Osteocyte (in vitro differentiated cells): ENCODE measurements around the gene XIRP1. TPM values are rescaled to one million over a fixed set of nuclear protein-coding genes. Genes with fewer than 3 reads are reported as not detected.

Experiments
- DNase-seq: peaks from one replicate; pipeline ENCODE4 v3.0.0; 2021; ENCODE audit warnings: mixed read lengths; ENCODE audit not compliant: unreplicated experiment; ENCODE audit errors: extremely low spot score
- H3K27ac Mint-ChIP-seq: one replicate; pipeline ENCODE4 v1.8.0; 2021; ENCODE audit warnings: mild to moderate bottlenecking, mixed read lengths; ENCODE audit not compliant: unreplicated experiment
- H3K27me3 Mint-ChIP-seq: one replicate; pipeline ENCODE4 v1.8.0; 2021; ENCODE audit warnings: mixed read lengths; ENCODE audit not compliant: unreplicated experiment
- H3K36me3 Mint-ChIP-seq: one replicate; pipeline ENCODE4 v1.8.0; 2021; ENCODE audit warnings: mixed read lengths; ENCODE audit not compliant: unreplicated experiment
- H3K4me1 Mint-ChIP-seq: one replicate; pipeline ENCODE4 v1.8.0; 2021; ENCODE audit warnings: mixed read lengths; ENCODE audit not compliant: unreplicated experiment
- H3K4me3 Mint-ChIP-seq: one replicate; pipeline ENCODE4 v1.8.0; 2021; ENCODE audit warnings: mild to moderate bottlenecking, moderate library complexity, mixed read lengths; ENCODE audit not compliant: unreplicated experiment
- H3K9me3 Mint-ChIP-seq: one replicate; pipeline ENCODE4 v1.8.0; 2021; ENCODE audit warnings: mixed read lengths; ENCODE audit not compliant: unreplicated experiment
- long read RNA-seq: library from polyadenylated mRNA; unstranded; transcript quantifications from one replicate; pipeline ENCODE4 v2.0.0, GENCODE V29; 2021
- total RNA-seq: library from RNA; stranded (reverse); gene quantifications from 2 replicates; pipeline ENCODE4 v1.2.1, GENCODE V29; 2021
- TF ChIP-seq, protein P1 (sequence below): fragments of 200-600 bp; sonication (generic); IDR thresholded peaks from 2 replicates; pipeline ENCODE4 v1.5.0; 2021; ENCODE audit warnings: antibody characterized with exemption, mild to moderate bottlenecking, moderate library complexity

Gene XIRP1
- not detected in 2 replicates for total RNA-seq
- long read RNA-seq: 0 reads

DNA sequence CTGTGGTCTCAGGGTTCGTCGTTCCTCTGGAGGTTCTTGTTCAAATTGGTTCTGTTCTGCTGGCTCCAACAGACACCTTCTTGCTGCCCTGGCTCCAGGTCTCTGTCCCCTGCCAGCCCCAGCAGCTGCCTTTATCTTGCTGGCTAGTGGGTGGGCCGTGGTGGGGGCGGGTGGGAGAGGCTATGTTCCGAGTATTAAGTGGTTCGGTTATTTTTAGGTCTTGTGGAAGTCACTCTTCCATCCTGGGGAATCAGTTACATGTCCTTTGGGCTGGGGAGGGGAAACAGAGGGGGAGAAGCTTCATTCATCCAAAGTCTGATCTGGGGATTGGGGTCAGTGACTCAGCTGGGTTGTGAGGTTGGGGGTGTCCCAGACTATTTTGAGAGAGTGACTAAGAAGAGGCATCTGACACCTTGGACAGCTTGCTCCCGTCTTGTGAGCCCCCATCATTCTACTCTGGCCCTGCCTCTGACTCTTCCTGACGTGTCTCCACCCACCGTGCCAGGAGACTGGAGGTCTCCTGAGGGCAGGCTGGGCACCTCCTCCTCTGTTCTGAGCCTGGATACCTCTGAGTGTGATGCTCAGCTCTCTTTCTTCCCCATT lies at the start of gene XIRP1:
Gene XIRP1, minus strand, starts transcription at position 106 of the 603 bp plus-strand sequence. CDS start 3,150 bp downstream, outside the sequence.
- Mint-ChIP-seq H3K27ac (no peak within 1 kb of the TSS), H3K27me3 (peaks cover 9% of the 10 kb centered on the region), H3K4me1 (no peaks in the 10 kb centered on the region), H3K4me3 (no peak within 1 kb of the TSS), H3K9me3 (no peaks in the 10 kb centered on the region), H3K36me3 (no peaks in the 10 kb centered on the region)
- TF ChIP-seq, protein P1, sequence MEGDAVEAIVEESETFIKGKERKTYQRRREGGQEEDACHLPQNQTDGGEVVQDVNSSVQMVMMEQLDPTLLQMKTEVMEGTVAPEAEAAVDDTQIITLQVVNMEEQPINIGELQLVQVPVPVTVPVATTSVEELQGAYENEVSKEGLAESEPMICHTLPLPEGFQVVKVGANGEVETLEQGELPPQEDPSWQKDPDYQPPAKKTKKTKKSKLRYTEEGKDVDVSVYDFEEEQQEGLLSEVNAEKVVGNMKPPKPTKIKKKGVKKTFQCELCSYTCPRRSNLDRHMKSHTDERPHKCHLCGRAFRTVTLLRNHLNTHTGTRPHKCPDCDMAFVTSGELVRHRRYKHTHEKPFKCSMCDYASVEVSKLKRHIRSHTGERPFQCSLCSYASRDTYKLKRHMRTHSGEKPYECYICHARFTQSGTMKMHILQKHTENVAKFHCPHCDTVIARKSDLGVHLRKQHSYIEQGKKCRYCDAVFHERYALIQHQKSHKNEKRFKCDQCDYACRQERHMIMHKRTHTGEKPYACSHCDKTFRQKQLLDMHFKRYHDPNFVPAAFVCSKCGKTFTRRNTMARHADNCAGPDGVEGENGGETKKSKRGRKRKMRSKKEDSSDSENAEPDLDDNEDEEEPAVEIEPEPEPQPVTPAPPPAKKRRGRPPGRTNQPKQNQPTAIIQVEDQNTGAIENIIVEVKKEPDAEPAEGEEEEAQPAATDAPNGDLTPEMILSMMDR: no peak
- DNase-seq: no peak

GRCh38 chr3:39241561-39241960 lies 49.2 kb upstream of the XIRP1 start:
- no peak for DNase-seq
- Mint-ChIP-seq H3K4me3 (no peak overlapping the region), H3K27me3 (peaks cover 39% of the 10 kb centered on the region), H3K27ac (no peak overlapping the region), H3K9me3 (no peaks in the 10 kb centered on the region), H3K4me1 (no peaks in the 10 kb centered on the region), H3K36me3 (no peaks in the 10 kb centered on the region)
- TF ChIP-seq, protein P1: no peak

- TF ChIP-seq, protein P1: no peak
- Mint-ChIP-seq H3K9me3 (no peaks in the 10 kb centered on the region), H3K4me1 (no peaks in the 10 kb centered on the region), H3K27me3 (peaks cover 52% of the 10 kb centered on the region), H3K4me3 (no peak overlapping the region), H3K27ac (no peak overlapping the region), H3K36me3 (no peaks in the 10 kb centered on the region)
- DNase-seq: no peak
Observed at GRCh38 chr3:39237027-39237426, 44.6 kb upstream of the XIRP1 start.

DNA sequence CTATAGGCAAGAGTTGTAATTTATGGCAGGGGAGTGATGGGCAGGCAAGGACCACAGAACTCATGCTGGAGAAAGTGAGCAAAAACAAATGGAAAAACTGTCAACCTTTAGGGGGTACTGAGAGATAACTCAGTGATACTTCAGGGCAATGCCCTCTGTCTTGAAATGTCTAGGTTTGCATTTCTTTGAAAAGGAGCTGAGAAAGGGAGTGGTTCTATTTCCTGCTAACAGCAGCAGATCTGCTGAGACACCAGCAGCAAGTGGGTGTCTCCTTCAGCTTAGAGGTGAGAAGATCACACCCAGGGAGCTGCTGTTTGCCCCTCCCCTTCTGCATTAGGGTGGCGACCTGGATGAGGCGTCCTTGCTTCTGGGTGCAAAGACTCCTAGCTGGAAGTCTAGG lies 42.3 kb upstream of the XIRP1 start:
- H3K36me3 Mint-ChIP-seq: no peaks in the 10 kb centered on the region
- H3K4me1 Mint-ChIP-seq: no peaks in the 10 kb centered on the region
- TF ChIP-seq, protein P1: no peak
- DNase-seq: no peak
- no peaks in the 10 kb centered on the region for H3K9me3 Mint-ChIP-seq
- H3K27me3 Mint-ChIP-seq: peaks cover 64% of the 10 kb centered on the region
- H3K4me3 Mint-ChIP-seq: no peak overlapping the region
- H3K27ac Mint-ChIP-seq: no peak overlapping the region

GRCh38 chr3:39232859-39233258 lies 40.5 kb upstream of the XIRP1 start:
- H3K27me3 Mint-ChIP-seq: peaks cover 60% of the 10 kb centered on the region

More at GRCh38 chr3:39232859-39233258, 40.5 kb upstream of the XIRP1 start:
- DNase-seq: no peak
- H3K4me1 Mint-ChIP-seq: no peaks in the 10 kb centered on the region
- H3K4me3 Mint-ChIP-seq: no peak overlapping the region
- no peaks in the 10 kb centered on the region for H3K36me3 Mint-ChIP-seq
- TF ChIP-seq, protein P1: no peak
- H3K9me3 Mint-ChIP-seq: no peaks in the 10 kb centered on the region
- H3K27ac Mint-ChIP-seq: no peak overlapping the region
